Nephron progenitor cell (in vitro differentiated cells): ENCODE results near the gene GNA14.

ENCODE experiments used
- DNase-seq: peaks from one replicate; pipeline ENCODE4 v3.0.0; 2021
- H3K27ac Mint-ChIP-seq: 2 replicates; pipeline ENCODE4 v1.8.0; 2021; ENCODE audit warnings: mild to moderate bottlenecking, moderate library complexity, mixed read lengths
- H3K27me3 Mint-ChIP-seq: 2 replicates; pipeline ENCODE4 v1.8.0; 2021; ENCODE audit warnings: mild to moderate bottlenecking, low read depth, mixed read lengths; ENCODE audit not compliant: poor library complexity
- H3K36me3 Mint-ChIP-seq: 2 replicates; pipeline ENCODE4 v1.8.0; 2021; ENCODE audit warnings: low read depth, mixed read lengths
- H3K4me1 Mint-ChIP-seq: 2 replicates; pipeline ENCODE4 v1.8.0; 2021; ENCODE audit warnings: mixed read lengths
- H3K4me3 Mint-ChIP-seq: 2 replicates; pipeline ENCODE4 v1.8.0; 2021; ENCODE audit warnings: mild to moderate bottlenecking, moderate library complexity, mixed read lengths
- H3K9me3 Mint-ChIP-seq: 2 replicates; pipeline ENCODE4 v1.8.0; 2021; ENCODE audit warnings: mild to moderate bottlenecking, moderate library complexity, mixed read lengths
- CTCF ChIP-seq: fragments of 200-600 bp; sonication (generic); IDR thresholded peaks from 2 replicates; pipeline ENCODE4 v1.5.0; 2021; ENCODE audit warnings: antibody characterized with exemption

The GNA14 gene

DNA sequence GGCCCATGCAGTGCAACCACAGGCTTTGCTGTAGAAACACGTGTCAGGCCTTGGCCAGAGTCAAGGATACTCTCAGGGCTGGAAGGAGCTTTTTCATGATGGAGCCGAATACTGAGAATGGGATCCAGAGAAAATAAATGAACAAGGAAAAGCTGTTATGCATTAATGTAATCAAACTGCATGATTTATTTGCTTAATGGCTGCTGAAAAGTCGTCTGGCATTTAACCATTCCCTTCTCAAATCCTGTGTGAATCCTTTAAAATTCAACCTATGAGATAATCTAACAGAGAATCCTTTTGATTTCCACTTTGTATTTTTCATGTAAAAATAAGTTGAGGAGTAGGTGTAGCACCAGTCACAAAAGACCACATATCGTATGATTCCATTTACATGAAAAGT is 24.1 kb upstream of the GNA14 start:
- H3K36me3 Mint-ChIP-seq = no peaks in the 10 kb centered on the region
- peaks cover 3% of the 10 kb centered on the region for H3K27me3 Mint-ChIP-seq
- H3K27ac Mint-ChIP-seq = no peak overlapping the region
- H3K4me3 Mint-ChIP-seq = no peak overlapping the region
- H3K9me3 Mint-ChIP-seq = no peaks in the 10 kb centered on the region
- no peak for DNase-seq
- TF ChIP-seq CTCF = no peak
- no peaks in the 10 kb centered on the region for H3K4me1 Mint-ChIP-seq

- Mint-ChIP-seq H3K27me3 (no peaks in the 10 kb centered on the region), H3K9me3 (no peaks in the 10 kb centered on the region), H3K4me3 (no peak overlapping the region), H3K36me3 (no peaks in the 10 kb centered on the region), H3K4me1 (peaks cover 14% of the 10 kb centered on the region), H3K27ac (no peak overlapping the region)
- no peak for TF ChIP-seq CTCF
- no peak for DNase-seq
Measured at GRCh38 chr9:77667151-77667550, 19.0 kb upstream of the GNA14 start.

- H3K4me1 Mint-ChIP-seq = peaks cover 38% of the 10 kb centered on the region
- DNase-seq = no peak
- H3K4me3 Mint-ChIP-seq = no peak overlapping the region
- no peaks in the 10 kb centered on the region for H3K36me3 Mint-ChIP-seq
- H3K27me3 Mint-ChIP-seq = peaks cover 4% of the 10 kb centered on the region
- H3K9me3 Mint-ChIP-seq = no peaks in the 10 kb centered on the region
- no peak overlapping the region for H3K27ac Mint-ChIP-seq
- no peak for TF ChIP-seq CTCF
Measured at GRCh38 chr9:77663754-77664153, 15.6 kb upstream of the GNA14 start.

- H3K4me3 Mint-ChIP-seq = no peak overlapping the region
- no peak for DNase-seq
- H3K36me3 Mint-ChIP-seq = no peaks in the 10 kb centered on the region
- peaks cover 38% of the 10 kb centered on the region for H3K4me1 Mint-ChIP-seq
- no peak overlapping the region for H3K27ac Mint-ChIP-seq
- no peak for TF ChIP-seq CTCF
- H3K9me3 Mint-ChIP-seq = no peaks in the 10 kb centered on the region
- H3K27me3 Mint-ChIP-seq = peaks cover 4% of the 10 kb centered on the region
Measured at GRCh38 chr9:77661566-77662085, 13.5 kb upstream of the GNA14 start.

GRCh38 chr9:77659926-77660325 is 11.8 kb upstream of the GNA14 start:
- Mint-ChIP-seq H3K36me3 (no peaks in the 10 kb centered on the region), H3K4me3 (no peak overlapping the region), H3K27me3 (peaks cover 4% of the 10 kb centered on the region), H3K4me1 (peaks cover 38% of the 10 kb centered on the region), H3K27ac (peak overlapping the region; percentile 71), H3K9me3 (no peaks in the 10 kb centered on the region)
- no peak for TF ChIP-seq CTCF
- DNase-seq = no peak

GRCh38 chr9:77651203-77651602 is 3.1 kb upstream of the GNA14 start:
- TF ChIP-seq CTCF = no peak
- DNase-seq = no peak
- Mint-ChIP-seq H3K9me3 (peaks cover 4% of the 10 kb centered on the region), H3K36me3 (no peaks in the 10 kb centered on the region), H3K4me3 (no peak overlapping the region), H3K4me1 (no peaks in the 10 kb centered on the region), H3K27me3 (peaks cover 22% of the 10 kb centered on the region), H3K27ac (no peak overlapping the region)
